Activated CD4-positive, alpha-beta T cell treated with anti-CD3 and anti-CD28 coated beads for 36 hours (primary cell): ENCODE results near the gene ZC3H12A. TPM values are rescaled to one million over a fixed set of nuclear protein-coding genes. Genes with fewer than 3 reads are reported as not detected.

Experiments
- ATAC-seq: fragments of 200-7000 bp; cut with Tn5 transposase; one replicate; pipeline ENCODE4 v1.10.0; 2021; ENCODE audit warnings: mild to moderate bottlenecking, moderate library complexity
- CTCF ChIA-PET: fragments of 350-600 bp; sonication (Branson Sonifier 250); formaldehyde crosslinking; loops from one replicate; lab custom pipeline; 2021; ENCODE audit warnings: antibody characterized with exemption; lab: Charles Lee
- POLR2A ChIA-PET: fragments of 350-600 bp; sonication (Branson Sonifier 250); formaldehyde crosslinking; loops from one replicate; lab custom pipeline; 2021; ENCODE audit warnings: antibody characterized with exemption, inconsistent platforms; lab: Charles Lee
- DNase-seq: peaks from one replicate; pipeline ENCODE4 v3.0.0-alpha.2; 2020
- H3K27ac Mint-ChIP-seq: one replicate; pipeline ENCODE4 v1.8.0; 2021; ENCODE audit warnings: mixed read lengths
- H3K27me3 Mint-ChIP-seq: one replicate; pipeline ENCODE4 v1.8.0; 2021; ENCODE audit warnings: mixed read lengths
- H3K36me3 Mint-ChIP-seq: one replicate; pipeline ENCODE4 v1.8.0; 2021; ENCODE audit warnings: low read depth, mixed read lengths
- H3K4me1 Mint-ChIP-seq: one replicate; pipeline ENCODE4 v1.8.0; 2021; ENCODE audit warnings: mixed read lengths
- H3K4me3 Mint-ChIP-seq: one replicate; pipeline ENCODE4 v1.8.0; 2021; ENCODE audit warnings: mild to moderate bottlenecking, moderate library complexity, mixed read lengths
- H3K9me3 Mint-ChIP-seq: one replicate; pipeline ENCODE4 v1.8.0; 2021; ENCODE audit warnings: low read depth, mixed read lengths
- intact Hi-C, 2 experiments: fragments of 100-400 bp; cut with DNase I in 1 of 2; cut with micrococcal nuclease in 1 of 2; formaldehyde crosslinking; loops; one replicate each; pipeline versions ENCODE4 v1.14.2 to v1.15.1; 2022 to 2024; cut with DNase I, micrococcal nuclease
- total RNA-seq, 2 experiments: library from RNA; stranded (reverse); gene quantifications; one replicate each; pipeline ENCODE4 v1.2.3, GENCODE V29; 2021

The ZC3H12A gene
- total RNA-seq, 2 experiments from 2014 or later: 29.7 to 31.2 TPM

DNA sequence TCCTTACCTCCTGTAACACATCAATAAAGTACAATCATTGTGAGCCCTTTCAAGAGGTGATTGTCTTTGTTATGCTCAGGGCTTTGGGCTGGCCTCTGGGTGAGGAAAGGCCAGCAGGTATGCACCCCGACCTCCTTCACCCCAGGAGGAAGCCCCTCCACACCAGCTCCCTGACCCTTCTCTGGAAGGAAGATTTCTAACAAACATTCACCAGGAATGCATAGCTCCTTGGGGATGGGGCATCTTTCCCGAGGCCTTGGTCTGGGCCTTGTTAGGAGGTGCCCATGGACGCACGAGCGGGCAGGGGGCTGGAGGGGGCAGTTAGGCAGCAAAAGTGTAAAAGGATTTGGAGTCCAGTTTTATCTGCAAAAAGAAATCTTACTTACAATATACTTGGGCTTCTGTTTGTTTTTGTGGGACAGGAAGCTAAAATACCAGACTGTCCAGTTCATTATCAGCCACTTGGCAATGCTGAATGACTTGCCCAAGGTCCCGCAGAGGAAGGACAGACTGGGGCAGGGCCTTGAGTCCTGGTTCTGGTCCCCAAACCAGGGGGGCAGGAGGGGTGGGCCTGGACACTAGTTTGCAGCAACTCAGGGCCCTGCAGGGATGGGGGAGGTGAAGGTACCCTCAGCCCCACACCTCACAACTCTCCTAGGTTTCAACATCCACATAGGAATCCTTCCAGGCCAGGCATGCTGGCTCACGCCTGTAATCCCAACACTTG lies 10.1 kb downstream of the ZC3H12A start:
- ChIA-PET POLR2A (interaction anchor here (3.9 kb wide), 1 partner anchor 9 kb away, joined by 30 read pairs; the partner anchor contains the start of gene ZC3H12A), CTCF (interaction anchor here (1.1 to 4.7 kb wide), 4 partner anchors 13 to 29 kb away, joined by 3 to 194 read pairs (median 32); no protein-coding TSS in a partner anchor)
- intact Hi-C loops: no loop called here
- peaks cover 35% of the 10 kb centered on the region for H3K4me1 Mint-ChIP-seq
- no peak for ATAC-seq
- no peaks in the 10 kb centered on the region for H3K27me3 Mint-ChIP-seq
- no peak for DNase-seq
- H3K9me3 Mint-ChIP-seq: no peaks in the 10 kb centered on the region
- H3K27ac Mint-ChIP-seq: peak overlapping the region; percentile 8
- H3K4me3 Mint-ChIP-seq: no peak overlapping the region
- H3K36me3 Mint-ChIP-seq: peaks cover 47% of the 10 kb centered on the region

DNA sequence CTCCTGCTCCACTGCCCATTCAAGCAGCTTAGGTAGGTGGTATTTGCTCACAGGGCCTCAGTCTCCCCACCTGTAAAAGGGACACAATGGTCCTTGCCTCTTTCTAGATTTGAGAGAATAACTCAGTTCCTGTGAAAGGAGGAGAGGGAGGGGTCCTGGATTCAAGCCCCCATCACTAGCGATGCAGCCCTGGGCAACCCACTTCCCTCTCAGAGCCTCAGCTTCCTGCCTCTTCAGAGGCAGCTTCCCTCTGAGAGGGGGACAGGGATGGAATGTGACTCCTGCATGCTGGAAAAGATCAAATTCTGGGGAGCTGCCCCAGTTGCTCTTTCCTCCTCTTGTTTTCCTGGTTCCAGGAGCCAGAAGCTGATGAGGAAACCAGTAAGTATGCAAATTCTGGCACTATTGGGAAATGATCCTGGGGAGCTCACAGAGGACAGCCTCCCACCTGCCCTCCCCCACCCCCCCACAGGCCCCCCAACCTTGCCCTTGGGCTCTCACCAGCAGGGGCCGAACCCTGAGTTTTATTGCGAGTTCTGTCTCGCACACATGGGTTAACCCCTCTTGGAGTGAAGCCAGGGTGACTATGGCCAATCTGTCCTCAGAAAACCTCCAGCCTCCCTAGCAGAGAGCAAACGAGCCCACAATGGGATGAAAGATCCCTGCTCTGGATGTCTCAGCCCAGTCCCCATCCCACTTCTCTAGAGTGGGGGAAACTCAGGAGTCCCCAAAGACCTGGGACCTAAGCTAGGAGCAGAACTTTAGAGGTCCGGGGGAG lies 11.7 kb downstream of the ZC3H12A start:
- intact Hi-C loops: no loop called here
- DNase-seq (no peak), ATAC-seq (no peak)
- Mint-ChIP-seq H3K27ac (no peak overlapping the region), H3K4me3 (no peak overlapping the region), H3K9me3 (no peaks in the 10 kb centered on the region), H3K4me1 (peaks cover 26% of the 10 kb centered on the region), H3K36me3 (peaks cover 37% of the 10 kb centered on the region), H3K27me3 (no peaks in the 10 kb centered on the region)
- ChIA-PET POLR2A (interaction anchor here (0.6 to 3.9 kb wide), 4 partner anchors 10 to 71 kb away, joined by 3 to 30 read pairs (median 3); partner anchors contain the start of gene ZC3H12A), CTCF (interaction anchor here (0.6 to 4.7 kb wide), 10 partner anchors 8 to 196 kb away, joined by 3 to 194 read pairs (median 20); partner anchors contain the start of gene MEAF6)

DNA sequence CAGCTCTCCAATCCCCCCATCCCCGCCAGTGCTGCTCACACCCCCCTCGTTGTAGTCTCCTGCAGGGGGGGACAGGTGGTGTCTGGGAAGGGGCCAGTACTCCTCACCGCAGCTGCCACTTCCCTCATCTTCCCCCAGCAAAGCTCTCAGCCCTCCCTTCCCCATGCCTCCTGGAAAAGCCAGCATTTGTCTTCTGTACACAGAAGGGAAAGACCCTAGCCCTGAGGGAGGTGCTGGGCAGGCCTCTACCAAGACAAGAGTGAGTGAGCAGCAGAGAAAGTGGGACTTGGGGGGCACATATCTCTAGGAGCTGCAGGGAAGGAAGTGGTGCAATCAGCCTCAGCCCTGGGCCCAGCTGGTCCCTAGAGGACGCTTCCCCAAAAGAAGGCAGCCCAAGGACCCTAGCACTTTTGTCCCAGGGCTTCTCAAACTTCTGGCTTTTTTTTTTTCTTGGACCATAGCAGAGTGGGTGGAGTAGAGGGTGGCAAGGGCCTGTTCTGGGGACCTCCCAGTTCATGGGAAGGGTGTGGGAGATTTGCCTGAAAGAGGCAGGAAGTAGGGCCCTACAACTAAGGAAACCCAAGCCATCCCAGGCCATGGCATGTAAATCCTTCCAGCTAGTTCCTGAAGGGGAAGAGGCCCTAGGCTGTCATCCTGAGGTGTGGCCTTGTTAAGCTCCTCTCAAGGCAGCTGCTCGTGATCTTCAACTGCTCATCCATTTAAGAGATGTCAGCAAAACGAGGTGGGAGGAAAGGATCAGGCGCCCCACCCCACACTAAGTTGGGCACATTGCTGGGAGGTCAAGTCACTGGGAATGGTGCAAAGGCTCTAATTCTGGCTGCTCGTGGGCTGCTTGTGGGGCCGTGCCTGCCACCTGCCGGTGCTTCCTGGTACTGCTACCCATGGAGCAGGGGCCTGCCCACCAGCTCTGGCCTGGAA lies 12.6 kb downstream of the ZC3H12A start:
- intact Hi-C loops: loop anchor here (1.0 kb wide), 2 partner anchors 8 to 32 kb away; no protein-coding TSS in a partner anchor
- peaks cover 29% of the 10 kb centered on the region for H3K36me3 Mint-ChIP-seq

DNA sequence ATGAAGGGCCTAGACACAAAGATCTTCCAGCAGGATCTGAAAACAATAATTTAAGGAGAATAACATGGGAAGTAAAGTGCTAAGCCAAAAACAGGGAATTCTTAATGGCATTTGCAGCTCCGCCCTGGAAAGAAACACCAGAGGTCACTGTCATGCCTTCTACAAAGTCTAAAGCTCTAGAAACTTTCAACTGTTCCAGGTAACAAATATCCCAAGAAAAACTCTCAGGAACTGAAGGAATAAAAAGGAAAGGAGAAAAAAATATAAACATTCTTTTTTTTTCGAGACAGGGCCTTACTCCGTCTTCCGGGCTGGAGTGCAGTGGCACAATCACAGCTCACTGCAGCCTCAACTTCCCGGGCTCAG lies 13.2 kb downstream of the ZC3H12A start:
- intact Hi-C loops: loop anchor here (1.0 kb wide), 2 partner anchors 8 to 32 kb away; no protein-coding TSS in a partner anchor
- ATAC-seq: no peak
- ChIA-PET CTCF (interaction anchor here (0.6 to 4.7 kb wide), 30 partner anchors 9 to 1951 kb away, joined by 3 to 194 read pairs (median 4); partner anchors contain the start of genes GNL2, MEAF6, SNIP1 and ZC3H12A), POLR2A (interaction anchor here (0.6 to 3.9 kb wide), 4 partner anchors 9 to 27 kb away, joined by 4 to 30 read pairs (median 4); partner anchors contain the start of genes MEAF6 and ZC3H12A)
- H3K27ac Mint-ChIP-seq: peak overlapping the region; percentile 56
- DNase-seq: no peak
- peaks cover 13% of the 10 kb centered on the region for H3K4me1 Mint-ChIP-seq
- no peak overlapping the region for H3K4me3 Mint-ChIP-seq
- H3K9me3 Mint-ChIP-seq: no peaks in the 10 kb centered on the region
- no peaks in the 10 kb centered on the region for H3K27me3 Mint-ChIP-seq
- H3K36me3 Mint-ChIP-seq: peaks cover 24% of the 10 kb centered on the region

More for the DNA sequence above, 12.6 kb downstream of the ZC3H12A start:
- H3K27me3 Mint-ChIP-seq: no peaks in the 10 kb centered on the region
- DNase-seq: peak; percentile 87
- ChIA-PET CTCF (interaction anchor here (0.6 to 4.7 kb wide), 32 partner anchors 9 to 1950 kb away, joined by 3 to 194 read pairs (median 4); partner anchors contain the start of genes GNL2, MEAF6, SNIP1 and ZC3H12A), POLR2A (interaction anchor here (0.6 to 3.9 kb wide), 9 partner anchors 8 to 541 kb away, joined by 3 to 30 read pairs (median 4); partner anchors contain the start of genes MEAF6 and ZC3H12A)
- ATAC-seq: peak; percentile 74
- H3K4me1 Mint-ChIP-seq: peaks cover 17% of the 10 kb centered on the region
- no peaks in the 10 kb centered on the region for H3K9me3 Mint-ChIP-seq
- H3K27ac Mint-ChIP-seq: peak overlapping the region; percentile 56
- H3K4me3 Mint-ChIP-seq: no peak overlapping the region

DNA sequence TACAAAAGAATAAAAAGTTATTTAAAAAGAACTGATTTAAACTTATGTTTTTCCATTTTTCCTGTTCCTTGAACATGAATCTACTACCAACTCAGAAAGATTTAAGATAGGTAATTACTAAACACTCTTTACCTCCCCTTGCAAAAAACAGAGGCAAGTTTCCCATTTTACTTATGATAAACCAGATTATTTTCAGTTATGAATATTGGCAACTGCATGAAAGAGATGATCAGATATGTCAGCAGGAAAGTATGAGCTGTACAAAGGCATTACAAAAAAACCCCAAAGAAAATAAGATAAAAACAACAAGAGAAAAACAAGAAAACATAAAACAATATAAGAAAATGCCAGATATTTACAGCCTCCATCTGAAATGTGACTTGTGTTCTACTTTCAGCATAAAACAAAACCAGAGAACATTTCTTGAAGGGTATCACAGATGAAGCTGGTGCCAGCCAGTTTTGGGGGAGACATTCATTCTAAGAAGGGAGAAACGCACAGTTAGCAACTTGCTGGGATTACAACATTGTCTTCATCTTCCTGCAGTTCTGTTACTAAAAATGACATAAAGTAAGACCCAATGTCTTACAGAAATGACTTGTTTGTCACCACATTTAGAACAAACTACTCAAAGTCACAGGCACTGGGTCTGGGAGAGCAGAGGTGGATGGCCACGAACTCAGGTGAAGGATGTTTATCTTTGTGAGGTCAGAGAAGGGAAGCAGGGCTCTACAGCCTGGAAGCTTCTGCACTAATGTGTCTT lies 19.1 kb downstream of the ZC3H12A start:
- peak; percentile 49 for DNase-seq
- Mint-ChIP-seq H3K27me3 (no peaks in the 10 kb centered on the region), H3K27ac (peak overlapping the region; percentile 90), H3K4me1 (peaks cover 27% of the 10 kb centered on the region), H3K4me3 (no peak overlapping the region), H3K36me3 (peaks cover 28% of the 10 kb centered on the region), H3K9me3 (no peaks in the 10 kb centered on the region)
- intact Hi-C loops: loop anchor here in 1 of 2 experiments (2.0 kb wide), 1 partner anchor 15 kb away; no protein-coding TSS in a partner anchor
- ChIA-PET CTCF (interaction anchor here (0.6 to 2.9 kb wide), 5 partner anchors 16 to 197 kb away, joined by 3 to 7 read pairs (median 5); partner anchors contain the start of gene MEAF6), POLR2A (interaction anchor here (0.6 to 1.2 kb wide), 4 partner anchors 16 to 261 kb away, joined by 3 to 4 read pairs (median 3); no protein-coding TSS in a partner anchor)
- ATAC-seq: peak; percentile 87

DNA sequence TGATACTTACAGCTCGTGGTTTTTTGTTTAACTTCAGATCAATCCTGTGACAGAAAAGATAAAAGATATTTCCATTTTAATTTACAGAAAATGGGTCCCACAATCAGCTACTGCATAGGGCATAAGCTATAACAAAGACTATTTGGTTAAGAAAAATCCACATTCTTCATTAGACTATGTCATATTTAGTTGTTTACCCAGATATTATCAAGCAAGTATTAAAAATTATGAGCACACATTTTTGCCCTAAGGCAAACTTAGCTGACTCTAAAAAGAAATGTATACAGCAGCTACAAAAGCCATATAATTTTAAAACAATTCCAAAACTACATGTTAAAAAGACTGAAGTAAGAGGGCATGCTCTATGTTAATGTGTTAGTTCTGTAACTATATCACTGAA lies 21.5 kb downstream of the ZC3H12A start:
- no peak overlapping the region for H3K4me3 Mint-ChIP-seq
- ChIA-PET POLR2A (no interaction called here), CTCF (interaction anchor here (0.6 to 4.4 kb wide), 7 partner anchors 10 to 41 kb away, joined by 3 to 43 read pairs (median 6); no protein-coding TSS in a partner anchor)
- no peaks in the 10 kb centered on the region for H3K9me3 Mint-ChIP-seq
- peaks cover 38% of the 10 kb centered on the region for H3K36me3 Mint-ChIP-seq
- peaks cover 31% of the 10 kb centered on the region for H3K4me1 Mint-ChIP-seq
- DNase-seq: no peak
- H3K27me3 Mint-ChIP-seq: no peaks in the 10 kb centered on the region
- no peak for ATAC-seq
- intact Hi-C loops: no loop called here
- H3K27ac Mint-ChIP-seq: no peak overlapping the region

DNA sequence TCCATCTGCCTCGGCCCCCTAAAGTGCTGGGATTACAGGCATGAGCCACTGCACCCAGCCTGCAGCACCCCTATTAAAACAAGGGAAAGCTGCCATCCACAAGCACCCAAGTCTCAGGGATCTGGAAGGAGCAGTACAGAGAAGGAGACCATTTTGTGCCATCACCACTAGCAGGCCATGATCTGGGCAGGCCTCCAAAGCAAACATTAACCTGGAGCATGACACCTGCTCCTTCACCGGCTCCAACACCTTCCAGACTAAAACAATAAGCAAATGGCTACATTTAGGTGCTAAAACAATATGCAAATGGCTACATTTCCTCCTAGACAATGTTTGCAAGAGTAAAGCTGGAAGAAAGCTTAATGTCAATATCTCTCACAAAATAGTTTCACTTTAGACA lies 23.5 kb downstream of the ZC3H12A start:
- Mint-ChIP-seq H3K4me1 (peaks cover 30% of the 10 kb centered on the region), H3K27ac (no peak overlapping the region), H3K27me3 (no peaks in the 10 kb centered on the region), H3K9me3 (no peaks in the 10 kb centered on the region), H3K4me3 (no peak overlapping the region), H3K36me3 (peaks cover 42% of the 10 kb centered on the region)
- ChIA-PET CTCF (interaction anchor here (0.6 to 4.4 kb wide), 6 partner anchors 12 to 245 kb away, joined by 3 to 43 read pairs (median 3); no protein-coding TSS in a partner anchor), POLR2A (interaction anchor here (0.7 kb wide), 1 partner anchor 11 kb away, joined by 3 read pairs; no protein-coding TSS in a partner anchor)
- ATAC-seq: no peak
- intact Hi-C loops: no loop called here
- no peak for DNase-seq

DNA sequence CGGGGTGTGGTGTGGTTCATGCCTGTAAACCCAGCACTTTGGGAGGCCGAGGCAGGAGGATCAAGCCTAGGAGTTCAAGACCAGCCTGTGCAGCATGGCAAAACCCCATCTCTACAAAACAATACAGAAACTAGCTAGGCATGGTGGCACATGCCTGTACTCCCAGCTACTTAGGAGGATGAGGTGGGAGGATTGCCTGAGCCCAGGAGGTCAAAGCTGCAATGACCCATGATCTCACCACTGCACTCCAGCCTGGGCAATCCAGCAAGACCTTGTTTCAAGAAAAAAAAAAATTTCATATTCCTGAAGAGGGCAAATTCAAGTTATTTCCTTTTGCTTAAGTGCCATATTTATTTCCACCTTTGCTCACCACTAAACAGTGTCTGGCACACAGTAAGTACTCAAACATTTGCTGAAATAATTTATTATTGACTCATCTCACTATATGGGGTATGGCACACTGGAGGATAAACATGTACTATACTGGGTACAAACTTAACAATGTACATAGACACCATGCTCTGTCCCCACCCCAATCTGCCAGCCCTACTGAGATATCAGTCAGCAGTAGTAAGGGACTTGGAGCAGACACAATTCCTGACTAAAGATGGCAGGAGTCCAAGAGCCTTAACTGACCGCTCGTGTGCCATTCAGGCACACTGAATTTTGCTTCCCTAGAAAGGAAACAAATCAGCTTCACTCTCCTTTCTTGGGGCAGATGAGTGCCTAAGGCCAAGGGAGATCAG lies 24.7 kb downstream of the ZC3H12A start:
- CTCF ChIA-PET: interaction anchor here (0.9 to 4.4 kb wide), 8 partner anchors 10 to 43 kb away, joined by 3 to 43 read pairs (median 3); no protein-coding TSS in a partner anchor
- no peak for DNase-seq
- H3K36me3 Mint-ChIP-seq: peaks cover 33% of the 10 kb centered on the region
- no peaks in the 10 kb centered on the region for H3K9me3 Mint-ChIP-seq
- no peak overlapping the region for H3K4me3 Mint-ChIP-seq
- H3K27ac Mint-ChIP-seq: no peak overlapping the region
- ATAC-seq: no peak
- peaks cover 19% of the 10 kb centered on the region for H3K4me1 Mint-ChIP-seq
- intact Hi-C loops: no loop called here
- POLR2A ChIA-PET: interaction anchor here (0.8 kb wide), 1 partner anchor 10 kb away, joined by 5 read pairs; no protein-coding TSS in a partner anchor
- no peaks in the 10 kb centered on the region for H3K27me3 Mint-ChIP-seq

DNA sequence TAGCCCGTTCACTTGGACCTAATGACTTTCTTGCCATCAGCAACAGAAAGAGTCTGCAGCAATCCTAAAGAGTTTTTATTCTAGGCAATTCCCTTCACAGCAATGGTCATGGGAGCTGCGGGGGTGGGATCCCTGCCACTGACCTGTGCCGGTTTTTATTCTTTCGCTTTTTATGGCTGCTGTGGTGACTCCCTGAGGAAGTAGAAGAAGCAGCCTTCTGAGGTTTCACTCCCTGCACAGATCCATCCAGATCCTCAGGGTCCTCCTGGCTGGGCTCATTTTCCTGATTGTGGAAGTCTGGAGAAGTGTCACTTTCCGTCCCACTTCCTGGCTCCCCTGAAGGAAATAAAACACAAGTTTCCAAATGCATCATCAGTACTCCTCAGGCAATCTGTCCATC lies 27.3 kb downstream of the ZC3H12A start:
- Mint-ChIP-seq H3K4me3 (no peak overlapping the region), H3K4me1 (peaks cover 17% of the 10 kb centered on the region), H3K27me3 (no peaks in the 10 kb centered on the region), H3K27ac (no peak overlapping the region), H3K9me3 (no peaks in the 10 kb centered on the region), H3K36me3 (peaks cover 44% of the 10 kb centered on the region)
- CTCF ChIA-PET: interaction anchor here (1.4 to 1.8 kb wide), 2 partner anchors 13 to 14 kb away, joined by 4 read pairs; partner anchors contain the start of gene MEAF6
- POLR2A ChIA-PET: no interaction called here
- ATAC-seq: no peak
- no peak for DNase-seq
- intact Hi-C loops: no loop called here
